DMS79 treated with DMSO at 0.1 percent for 48 hours (cell line): ENCODE results near the gene RAD51.
"Not testable (repeated sequence)": the region's sequence is repeated elsewhere in the genome, so short reads cannot be mapped to it uniquely, and the experiment has no call there.

ENCODE experiments used
- DNase-seq: peaks from one replicate; lab custom pipeline; 2025; lab: John Stamatoyannopoulos, UW

RAD51 gene

GRCh38 chr15:40694688-40695468 is at the start of gene RAD51:
Gene RAD51 (plus strand): TSS chr15:40695174. CDS start chr15:40698759, 3,585 bp downstream.
- DNase-seq, result peak; percentile 46

DNA sequence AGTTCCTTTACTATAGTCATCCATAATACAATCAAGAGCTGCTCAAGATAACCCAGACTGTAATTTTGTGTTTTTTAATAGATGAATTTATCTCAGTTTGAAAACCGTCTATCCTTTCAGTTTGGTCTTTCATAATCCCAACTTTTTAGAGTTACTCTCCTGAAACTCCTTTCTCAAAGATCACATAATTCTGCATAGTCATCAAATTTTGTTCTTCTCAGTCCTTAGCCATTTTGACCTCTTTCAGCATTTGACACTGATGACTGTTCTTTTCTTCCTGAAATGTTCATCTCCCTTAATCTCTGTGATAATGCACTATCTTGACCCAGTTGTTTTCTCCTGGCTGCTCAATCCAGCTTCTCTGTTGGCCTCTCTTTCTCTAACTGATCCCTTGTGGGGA is 47.5 kb upstream of the RAD51 start:
- DNase-seq, result no peak

DNA sequence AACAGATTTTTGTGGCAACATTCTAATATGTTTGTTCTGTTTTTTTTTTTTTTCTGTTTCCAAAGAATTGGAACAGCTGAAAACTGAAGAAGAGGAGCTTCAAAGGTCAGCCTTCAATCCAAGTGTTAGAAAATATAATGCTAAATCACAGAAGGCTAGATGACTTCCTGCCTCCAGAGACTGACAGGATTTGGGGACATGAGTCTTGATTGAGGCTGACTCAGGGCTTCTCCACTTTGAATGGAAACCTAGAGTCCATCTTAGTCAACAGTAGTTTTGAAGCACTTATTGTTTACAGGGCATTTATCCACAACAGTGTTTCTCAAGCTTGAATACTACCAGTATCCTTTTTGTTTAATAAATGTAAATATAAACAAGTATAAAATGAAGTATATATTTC is 44.5 kb upstream of the RAD51 start:
- no peak for DNase-seq

DNA sequence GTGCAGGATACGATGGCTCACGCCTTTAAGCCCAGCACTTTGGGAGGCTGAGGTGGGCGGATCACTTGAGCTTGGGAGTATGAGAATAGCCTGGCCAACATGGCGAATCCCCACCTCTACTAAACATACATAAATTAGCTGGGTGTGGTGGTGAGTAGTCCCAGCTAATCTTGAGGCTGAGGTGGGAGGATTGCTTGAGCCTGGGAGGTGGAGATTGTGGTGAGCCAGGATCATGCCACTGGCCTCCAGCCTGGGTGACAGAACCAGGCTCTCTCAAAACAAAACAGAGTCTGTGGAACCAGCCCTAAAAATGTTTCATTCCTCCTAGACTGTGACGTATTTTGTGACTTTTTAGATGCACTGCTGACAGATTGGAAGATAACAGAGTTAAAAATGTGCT is 34.3 kb upstream of the RAD51 start:
- DNase-seq, result no peak

DNA sequence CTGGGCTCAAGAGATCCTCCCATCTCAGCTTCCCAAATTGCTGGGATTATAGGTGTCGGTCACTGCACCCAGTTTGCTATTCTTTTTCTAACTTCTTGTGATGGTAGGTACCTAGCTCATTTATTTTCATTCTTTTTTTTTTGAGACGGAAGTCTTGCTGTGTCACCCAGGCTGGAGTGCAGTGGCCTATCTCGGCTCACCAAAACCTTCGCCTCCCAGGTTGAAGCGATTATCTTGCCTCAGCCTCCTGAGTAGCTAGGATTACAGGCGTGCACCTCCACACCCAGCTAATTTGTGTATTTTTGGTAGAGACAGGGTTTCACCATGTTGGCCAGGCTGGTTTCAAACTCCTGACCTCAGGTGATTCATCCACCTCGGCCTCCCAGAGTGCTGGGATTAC is 30.1 kb upstream of the RAD51 start:
- no peak for DNase-seq

DNA sequence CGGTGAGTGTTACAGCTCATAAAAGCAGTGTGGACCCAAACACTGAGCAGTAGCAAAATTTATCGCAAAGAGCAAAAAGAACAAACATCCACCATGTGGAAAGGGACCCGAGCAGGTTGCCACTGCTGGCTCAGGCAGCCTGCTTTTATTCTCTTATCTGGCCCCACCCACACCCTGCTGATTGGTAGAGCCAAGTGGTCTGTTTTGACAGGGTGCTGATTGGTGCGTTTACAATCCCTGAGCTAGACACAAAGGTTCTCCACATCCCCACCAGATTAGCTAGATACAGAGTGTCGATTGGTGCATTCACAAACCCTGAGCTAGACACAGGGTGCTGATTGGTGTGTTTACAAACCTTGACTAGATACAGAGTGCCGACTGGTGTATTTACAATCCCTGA is 18.7 kb upstream of the RAD51 start:
- DNase-seq, result not testable (repeated sequence)

- not testable (repeated sequence) for DNase-seq
Measured at GRCh38 chr15:40676906-40677305, 18.1 kb upstream of the RAD51 start.

DNA sequence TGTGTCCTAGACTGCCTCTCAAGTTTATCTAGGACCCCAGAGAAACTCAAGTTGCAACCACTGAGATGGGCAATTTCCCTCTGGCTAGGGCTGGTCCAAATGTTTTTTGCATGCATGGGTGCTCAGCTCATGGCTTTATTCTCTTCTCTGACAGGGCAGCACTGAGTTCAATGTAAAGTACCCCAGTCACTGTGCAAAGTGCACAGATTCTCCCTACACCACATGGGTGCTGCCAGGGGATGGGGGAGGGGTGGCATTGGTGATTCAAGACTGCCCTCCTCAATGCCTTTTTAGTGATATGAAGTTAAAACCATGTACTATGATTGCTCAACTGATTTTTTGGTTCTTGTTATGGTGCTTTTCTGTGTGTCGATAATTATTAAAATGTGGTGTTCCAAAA is 14.8 kb upstream of the RAD51 start:
- no peak for DNase-seq

GRCh38 chr15:40680959-40681358 is 14.0 kb upstream of the RAD51 start:
- not testable (repeated sequence) for DNase-seq

GRCh38 chr15:40684381-40684780 is 10.6 kb upstream of the RAD51 start:
- DNase-seq, result no peak

- no peak for DNase-seq
Measured at GRCh38 chr15:40685376-40685775, 9.6 kb upstream of the RAD51 start.

DNA sequence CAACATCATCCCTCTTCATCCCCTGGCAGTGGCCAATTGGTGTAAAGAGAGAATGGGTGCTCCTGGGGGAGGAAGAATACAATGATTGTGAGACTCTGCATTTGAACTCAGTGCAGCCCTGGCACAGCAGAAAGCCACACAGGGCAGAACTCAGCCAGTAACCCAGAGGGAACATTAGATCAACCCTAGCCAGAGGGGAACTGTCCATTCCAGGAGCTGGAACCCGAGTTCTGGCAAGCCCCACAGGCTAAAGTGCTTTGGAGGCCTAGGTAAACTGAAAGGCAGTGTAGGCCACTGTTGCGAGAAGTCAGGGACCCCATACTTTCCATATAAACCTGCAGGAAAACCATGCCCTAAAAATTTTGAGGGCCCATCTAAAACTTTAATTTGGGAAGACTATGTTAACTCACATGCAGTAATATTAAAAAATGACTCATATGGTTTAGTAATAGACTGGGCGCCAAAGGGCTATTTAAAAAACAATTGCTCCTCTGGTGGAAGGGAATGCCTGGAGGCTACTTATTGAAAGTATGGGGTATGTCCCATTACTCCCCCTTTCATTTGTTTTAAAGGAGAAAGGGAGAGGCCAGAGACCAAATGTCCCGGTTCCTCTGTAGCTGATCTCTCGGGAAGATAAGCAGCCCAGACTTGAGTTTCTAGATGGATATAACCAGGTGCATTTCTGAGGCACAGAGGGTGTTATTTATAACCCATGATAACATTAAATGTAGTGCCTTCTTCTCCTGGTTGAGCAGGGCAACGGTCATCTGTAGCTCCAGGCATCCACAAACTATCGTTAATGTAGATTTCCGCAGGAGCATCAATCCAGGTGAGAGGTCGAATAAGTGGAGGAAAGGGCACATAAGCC is 5.8 kb upstream of the RAD51 start:
- DNase-seq, result no peak

GRCh38 chr15:40691737-40692136 is 3.2 kb upstream of the RAD51 start:
- DNase-seq, result no peak

DNA sequence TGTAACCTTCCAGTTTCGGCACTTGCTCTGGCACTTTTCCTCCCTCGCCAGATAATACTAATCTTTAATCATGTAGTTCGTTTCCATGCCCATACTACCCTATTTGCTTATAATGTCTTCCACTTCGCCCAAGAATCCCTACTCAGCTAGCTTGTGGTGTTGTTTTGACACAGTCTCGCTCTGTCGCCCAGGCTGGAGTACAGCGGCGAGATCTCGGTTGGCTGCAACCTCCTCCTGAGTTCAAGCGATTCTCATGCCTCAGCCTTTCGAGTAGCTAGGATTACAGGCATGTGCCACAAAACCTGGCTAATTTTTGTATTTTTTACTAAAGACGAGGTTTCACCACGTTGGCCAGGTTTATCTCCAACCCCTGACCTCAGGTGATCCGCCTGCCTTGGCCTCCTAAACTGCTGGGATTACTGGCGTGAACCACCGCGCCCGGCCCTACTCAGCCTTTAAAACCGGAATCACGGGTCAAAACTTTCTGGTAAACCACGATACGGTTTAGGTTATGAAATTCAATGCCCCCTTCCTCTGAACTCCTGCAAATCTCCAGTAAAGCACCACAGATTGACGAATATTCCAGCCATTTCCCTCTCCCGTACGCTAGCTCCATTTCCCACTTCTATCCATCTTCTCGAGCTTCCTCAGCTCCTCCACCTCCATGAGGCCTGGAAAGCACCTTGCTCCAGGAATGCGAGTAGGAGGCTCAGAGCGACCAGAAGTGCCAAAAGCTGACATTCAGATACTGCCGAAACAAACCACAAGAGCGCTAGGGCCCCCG is 878 bp upstream of the RAD51 start:
- DNase-seq, result peak; percentile 25

DNA sequence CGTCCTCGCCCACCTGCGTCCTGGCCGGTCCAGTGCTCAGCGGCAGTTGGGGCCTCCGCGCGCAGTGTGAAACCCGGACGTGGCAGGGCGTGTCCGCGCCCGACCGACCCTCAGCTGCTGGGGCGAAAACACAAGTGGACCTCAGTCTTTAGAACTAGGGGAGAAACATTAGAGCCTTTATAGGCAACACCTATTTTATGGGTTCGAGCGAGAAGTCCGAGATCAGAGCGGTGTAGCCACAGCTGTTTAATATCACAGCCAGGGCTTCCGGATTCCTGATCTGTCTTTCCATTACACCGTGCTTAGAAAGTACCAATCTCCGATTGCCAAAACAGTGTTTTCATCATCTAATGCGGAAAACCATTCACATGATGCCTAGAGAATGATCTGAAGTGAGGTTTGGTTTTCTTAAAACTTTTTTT is 506 bp downstream of the RAD51 start:
- DNase-seq, result no peak

- no peak for DNase-seq
Measured at GRCh38 chr15:40696228-40696627, 1.3 kb downstream of the RAD51 start.

DNA sequence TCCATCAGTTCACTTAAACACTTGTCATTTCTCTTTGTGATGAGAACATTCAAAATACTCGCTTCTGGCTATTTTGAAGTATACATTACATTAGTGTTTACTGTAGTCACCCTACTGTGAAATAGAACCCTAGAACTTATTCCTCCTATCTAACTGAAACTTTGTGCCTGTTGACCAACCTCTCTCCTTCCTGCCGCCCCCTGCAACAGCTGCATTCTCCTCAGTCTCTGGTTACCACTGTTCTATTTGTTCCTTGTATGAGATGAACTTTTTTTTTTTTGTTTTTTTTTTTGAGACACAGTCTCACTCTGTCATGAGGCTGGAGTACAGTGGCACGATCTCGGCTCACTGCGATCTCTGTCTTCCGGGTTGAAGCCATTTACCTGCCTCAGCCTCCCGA is 2.9 kb downstream of the RAD51 start:
- DNase-seq, result no peak

DNA sequence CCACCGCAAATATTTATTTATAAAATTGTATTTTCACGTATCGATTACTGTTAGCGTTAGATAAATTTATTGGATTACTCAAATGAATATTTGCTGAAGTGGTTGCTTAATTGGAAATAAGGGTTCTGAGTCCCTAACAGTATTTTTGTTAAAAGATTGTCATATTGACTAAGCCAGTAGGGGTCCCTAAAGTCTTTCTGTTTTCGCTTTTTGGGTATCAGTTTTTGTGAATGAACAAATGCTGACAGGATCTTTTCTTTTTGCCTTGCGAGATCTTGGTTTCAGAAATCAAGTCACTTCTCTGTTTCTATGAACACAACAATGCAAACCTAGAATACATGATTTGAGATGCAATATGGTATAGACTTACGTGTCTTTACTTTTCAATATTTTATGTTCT is 7.1 kb downstream of the RAD51 start:
- DNase-seq, result no peak

- DNase-seq, result no peak
Measured at GRCh38 chr15:40706121-40706520, 11.1 kb downstream of the RAD51 start.

- no peak for DNase-seq
Measured at GRCh38 chr15:40714144-40714543, 19.2 kb downstream of the RAD51 start.

DNA sequence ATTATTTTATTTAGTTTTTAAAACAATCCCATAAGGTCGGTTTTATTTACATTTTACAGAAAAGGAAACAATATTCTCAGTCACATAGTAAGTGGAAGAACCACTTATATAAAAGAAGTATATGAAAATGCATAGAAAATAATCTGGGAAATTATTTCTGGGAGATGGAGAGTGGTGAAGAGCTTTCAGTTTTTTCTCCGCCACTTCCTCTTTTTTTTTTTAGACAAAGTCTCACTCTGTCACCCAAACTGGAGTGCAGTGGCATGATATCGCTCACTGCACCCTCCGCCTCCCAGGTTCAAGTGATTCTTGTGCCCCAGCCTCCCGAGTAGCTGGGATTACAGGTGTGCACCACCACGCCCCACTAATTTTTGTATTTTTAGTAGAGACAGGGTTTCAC is 21.2 kb downstream of the RAD51 start:
- no peak for DNase-seq

GRCh38 chr15:40721701-40722100 is 26.7 kb downstream of the RAD51 start:
- DNase-seq, result no peak
